HG02759 (cell line): Measurements from ENCODE around the gene ENG.

Experiments
- ATAC-seq: cut with Tn5 transposase; IDR thresholded peaks from one replicate; pipeline ENCODE4 v1.9.1; 2021; ENCODE audit warnings: mild to moderate bottlenecking, moderate library complexity; ENCODE audit not compliant: unreplicated experiment

The ENG gene

DNA sequence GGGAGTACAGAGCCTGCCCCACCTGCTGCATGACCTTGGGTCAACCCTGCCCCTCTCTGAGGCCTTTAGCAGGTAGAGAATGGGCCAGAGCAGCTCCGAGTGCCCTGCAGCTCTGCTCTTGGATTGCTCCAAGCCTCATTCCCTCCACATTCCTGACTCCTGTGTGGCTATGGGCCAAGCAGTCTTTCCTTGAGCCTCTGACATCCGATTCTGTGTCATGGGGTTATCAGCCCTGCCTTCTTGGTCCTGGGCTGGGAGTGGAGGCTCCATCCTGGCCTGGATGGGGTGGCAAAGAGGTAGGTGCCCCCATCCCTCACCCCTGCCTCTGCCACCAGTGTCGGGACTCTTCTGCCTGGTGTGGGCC lies 38.1 kb downstream of the ENG start:
- ATAC-seq: no peak

- ATAC-seq: no peak
Measured at GRCh38 chr9:127815512-127816361, 38.7 kb downstream of the ENG start.

GRCh38 chr9:127814619-127815511 lies 39.6 kb downstream of the ENG start:
- ATAC-seq: no peak

DNA sequence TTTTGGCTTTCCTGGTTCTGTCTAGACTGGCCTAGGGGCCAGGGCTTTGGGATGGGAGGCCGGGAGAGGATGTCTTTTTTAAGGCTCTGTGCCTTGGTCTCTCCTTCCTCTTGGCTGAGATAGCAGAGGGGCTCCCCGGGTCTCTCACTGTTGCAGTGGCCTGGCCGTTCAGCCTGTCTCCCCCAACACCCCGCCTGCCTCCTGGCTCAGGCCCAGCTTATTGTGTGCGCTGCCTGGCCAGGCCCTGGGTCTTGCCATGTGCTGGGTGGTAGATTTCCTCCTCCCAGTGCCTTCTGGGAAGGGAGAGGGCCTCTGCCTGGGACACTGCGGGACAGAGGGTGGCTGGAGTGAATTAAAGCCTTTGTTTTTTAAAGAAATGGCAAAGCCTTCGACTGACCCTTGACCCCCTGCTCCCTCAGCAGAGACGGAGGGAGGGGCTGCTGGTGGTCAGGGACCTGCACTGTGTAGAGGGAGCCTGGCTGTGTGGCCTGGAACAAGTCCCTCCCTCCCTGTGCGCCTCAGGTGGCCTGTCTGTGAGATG lies 40.7 kb downstream of the ENG start:
- ATAC-seq: no peak

- ATAC-seq: no peak
Measured at GRCh38 chr9:127812936-127813675, 41.4 kb downstream of the ENG start.

- ATAC-seq: no peak
Measured at GRCh38 chr9:127812011-127812410, 42.4 kb downstream of the ENG start.

DNA sequence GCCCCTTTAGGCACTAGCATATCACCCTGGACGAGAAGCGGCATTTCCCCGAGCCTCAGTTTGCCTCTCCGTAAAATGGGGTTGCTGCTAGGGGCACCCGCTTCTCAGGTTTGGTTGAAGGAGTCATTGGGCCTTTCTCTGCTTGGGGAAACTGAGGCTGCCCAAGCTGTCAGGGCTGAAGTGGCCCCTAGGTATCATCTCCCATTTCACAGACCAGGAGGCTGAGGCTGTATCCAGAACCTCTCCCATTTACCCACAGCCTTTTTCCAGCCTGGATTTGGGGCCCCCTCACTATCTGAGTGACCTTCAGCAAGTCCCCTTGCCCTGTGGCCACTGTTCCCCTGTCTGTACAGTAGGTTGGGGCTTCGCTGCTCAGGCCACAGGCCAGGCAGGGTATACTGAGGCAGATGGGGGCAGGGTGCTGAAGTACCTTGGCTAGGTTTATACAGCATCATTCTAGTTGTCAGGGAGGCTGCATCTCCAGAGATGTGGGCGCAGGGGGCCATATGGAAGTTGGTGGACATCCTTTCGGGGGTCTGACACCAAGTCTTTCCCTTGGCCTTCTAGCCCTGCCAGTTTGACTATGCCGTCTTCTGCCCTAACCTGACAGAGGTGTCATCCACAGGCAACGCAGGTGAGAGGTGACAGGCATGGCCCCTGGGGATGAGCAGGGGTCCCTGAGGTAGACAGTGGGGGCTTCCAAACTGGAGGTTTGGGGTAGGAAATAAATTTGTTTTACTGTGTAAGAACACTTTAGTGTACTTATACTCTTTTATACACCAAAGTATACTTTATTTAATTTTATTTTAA lies 43.9 kb downstream of the ENG start:
- no peak for ATAC-seq

GRCh38 chr9:127809540-127810377 lies 44.7 kb downstream of the ENG start:
- ATAC-seq: no peak

GRCh38 chr9:127809002-127809539 lies 45.4 kb downstream of the ENG start:
- no peak for ATAC-seq

DNA sequence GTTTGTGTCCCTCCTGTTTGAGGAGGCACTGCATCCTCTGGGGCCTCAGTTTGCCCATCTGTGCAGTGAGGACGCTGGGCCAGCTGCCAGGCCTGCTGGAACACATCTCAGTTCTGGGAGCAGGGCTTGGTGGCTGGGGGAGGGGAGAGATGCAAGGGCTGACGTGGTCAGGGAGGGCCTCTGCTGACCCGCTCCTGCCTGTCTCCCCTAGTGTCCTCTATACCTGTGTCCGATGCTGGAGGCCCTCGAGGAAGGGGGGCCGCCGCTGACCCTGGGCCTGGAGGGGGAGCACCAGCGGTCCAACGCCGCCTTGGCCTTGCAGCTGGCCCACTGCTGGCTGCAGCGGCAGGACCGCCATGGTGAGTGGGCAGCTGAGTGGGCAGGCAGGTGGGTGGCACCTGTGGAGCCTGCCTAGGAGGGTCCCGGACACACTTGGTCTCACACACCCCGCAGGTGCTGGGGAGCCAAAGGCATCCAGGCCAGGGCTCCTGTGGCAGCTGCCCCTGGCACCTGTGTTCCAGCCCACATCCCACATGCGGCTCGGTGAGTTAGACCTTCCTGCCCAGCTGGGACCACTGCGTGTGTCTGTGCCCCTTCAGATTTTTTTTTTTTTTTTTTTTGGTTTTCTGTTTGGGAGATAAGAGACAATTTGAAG lies 46.0 kb downstream of the ENG start:
- ATAC-seq: no peak

DNA sequence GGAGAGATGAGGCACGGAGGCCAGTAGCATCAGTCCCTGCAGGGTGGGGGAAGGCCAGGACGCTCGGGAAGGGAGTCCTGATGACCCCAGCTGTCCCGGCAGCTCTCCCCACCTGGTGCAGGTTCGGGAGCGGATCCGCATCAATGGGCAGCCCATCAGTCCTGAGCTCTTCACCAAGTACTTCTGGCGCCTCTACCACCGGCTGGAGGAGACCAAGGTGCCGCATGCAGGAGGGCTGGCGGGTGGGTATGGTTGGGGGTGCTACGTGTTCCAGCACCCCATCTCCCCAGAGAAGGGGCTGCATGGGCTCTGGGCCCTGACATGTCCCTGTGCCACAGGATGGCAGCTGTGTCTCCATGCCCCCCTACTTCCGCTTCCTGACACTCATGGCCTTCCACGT lies 47.6 kb downstream of the ENG start:
- ATAC-seq: no peak

- ATAC-seq: no peak
Measured at GRCh38 chr9:127805620-127806019, 48.8 kb downstream of the ENG start.

DNA sequence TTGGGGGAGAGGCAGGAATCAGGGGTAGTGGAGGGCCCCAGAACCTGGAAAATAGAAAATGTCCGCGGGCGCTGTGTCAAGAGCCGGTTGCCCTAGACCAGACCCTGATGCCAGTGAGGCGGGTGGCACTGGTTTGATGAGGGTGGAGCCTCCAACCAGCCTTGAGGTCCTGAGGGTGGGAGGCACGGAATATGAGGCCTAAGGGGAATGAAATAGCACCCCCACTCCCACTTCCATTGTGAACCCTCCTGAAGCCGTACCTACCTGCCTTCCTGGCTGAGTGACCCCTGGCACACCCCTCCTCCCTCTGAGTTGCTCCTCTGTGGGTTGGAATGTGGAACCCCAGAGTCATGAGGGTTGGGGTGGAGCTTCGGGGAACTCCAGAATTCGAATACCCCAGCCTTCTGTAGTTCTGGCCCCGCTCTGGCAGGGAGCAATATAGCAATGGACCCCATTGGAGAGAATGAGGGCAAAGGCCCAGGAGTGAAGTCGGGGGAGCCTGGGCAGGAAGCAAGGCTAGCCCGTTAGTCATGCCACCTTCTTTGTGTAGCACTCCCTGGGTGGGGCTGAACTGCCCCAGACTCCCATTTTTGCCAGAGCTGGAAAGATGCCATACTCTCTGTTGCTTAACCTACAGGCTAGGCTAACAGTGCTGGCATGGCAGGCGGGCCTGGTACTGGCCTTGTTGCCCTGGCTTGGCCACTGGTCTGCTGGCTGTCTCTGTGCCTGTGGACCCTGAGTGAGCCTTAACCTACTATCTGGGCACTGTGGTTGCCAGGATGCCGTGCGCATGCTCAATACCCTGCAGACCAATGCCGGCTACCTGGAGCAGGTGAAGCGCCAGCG lies 50.7 kb downstream of the ENG start:
- ATAC-seq: no peak

DNA sequence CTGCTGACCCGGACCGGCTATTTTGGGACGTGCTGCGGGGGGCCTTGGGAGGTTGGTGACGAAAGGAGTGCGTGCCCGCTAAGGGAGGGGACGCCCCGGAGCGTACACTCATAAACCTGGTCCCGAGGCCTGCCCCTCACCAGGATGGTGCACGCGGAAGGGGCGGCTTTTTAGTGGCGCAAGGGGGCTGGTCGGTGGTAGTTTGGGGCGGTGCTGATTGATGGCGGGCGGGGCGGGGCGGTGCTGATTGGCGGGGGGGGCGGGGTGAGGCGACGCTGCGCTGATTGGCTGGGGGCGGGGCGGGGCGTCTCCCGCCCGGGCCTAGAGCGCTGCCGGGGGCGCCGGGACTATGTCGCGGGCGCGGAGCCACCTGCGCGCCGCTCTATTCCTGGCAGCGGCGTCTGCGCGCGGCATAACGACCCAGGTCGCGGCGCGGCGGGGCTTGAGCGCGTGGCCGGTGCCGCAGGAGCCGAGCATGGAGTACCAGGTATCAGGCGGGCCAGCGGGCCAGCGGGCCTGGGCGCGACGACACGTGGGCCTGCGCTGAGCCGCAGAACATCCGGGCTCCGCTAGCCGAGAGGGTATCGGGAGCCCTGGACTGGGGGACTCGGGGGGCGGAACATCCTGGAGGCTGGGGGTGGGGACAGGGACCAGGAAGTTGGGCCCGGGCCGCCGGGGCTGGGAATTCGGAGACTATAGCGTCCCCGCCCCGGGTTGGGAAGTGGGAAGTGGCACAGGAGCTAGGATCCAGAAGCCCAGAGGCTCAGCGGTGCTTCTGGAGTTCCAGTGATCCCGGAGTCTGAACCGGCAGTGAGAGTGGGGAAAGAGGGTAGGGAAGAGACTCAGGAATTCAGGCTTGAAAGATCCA lies 51.6 kb downstream of the ENG start, which contains the start of gene FPGS:
Gene FPGS, plus strand, starts transcription at position 307 of the 868 bp plus-strand sequence. Its CDS starts 43 bp downstream, at position 350.
- peak; percentile 77 for ATAC-seq

DNA sequence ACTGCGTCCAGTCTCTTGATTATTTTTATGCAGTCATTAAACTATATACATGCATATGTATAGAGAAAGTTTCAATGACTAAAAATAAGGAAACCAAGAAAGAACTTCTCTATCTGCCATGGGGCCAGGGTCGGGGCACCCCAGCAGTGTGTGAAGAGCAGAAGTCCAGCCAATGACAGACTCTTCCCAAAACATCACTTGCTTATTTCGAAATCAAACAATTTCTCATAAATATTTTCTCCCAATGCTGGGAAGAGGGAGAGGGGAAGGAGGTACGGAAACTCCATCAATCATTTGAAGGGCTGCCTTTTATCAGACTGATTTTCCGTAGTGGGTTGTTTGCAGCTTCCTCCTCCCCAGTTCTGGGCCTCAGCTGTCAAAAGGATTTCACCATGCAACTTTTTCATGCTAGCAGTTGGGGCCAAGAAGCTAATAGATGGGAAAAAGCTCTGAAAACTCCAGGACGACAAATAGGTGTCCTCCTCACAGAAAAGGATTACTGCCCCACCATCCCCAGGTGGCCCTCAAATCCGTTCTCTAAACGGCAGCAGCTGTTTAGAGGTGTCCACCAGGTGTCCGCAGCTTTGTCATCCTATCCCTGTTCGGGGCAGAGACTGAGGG lies 52.4 kb downstream of the ENG start:
- ATAC-seq: no peak

GRCh38 chr9:127796852-127797370 lies 57.5 kb downstream of the ENG start:
- no peak for ATAC-seq
